H1 (cell line): ENCODE measurements around the gene CEACAM16. TPM values are rescaled to one million over a fixed set of nuclear protein-coding genes. Genes with fewer than 3 reads are reported as not detected.

ENCODE experiments used
- CHD7 ChIP-seq: fragments of 300-600 bp; sonication (generic); IDR thresholded peaks from 2 replicates; pipeline ENCODE4 v1.7.1; 2012; ENCODE audit warnings: low read length, moderate library complexity, mild to moderate bottlenecking, inconsistent platforms; ENCODE audit not compliant: insufficient replicate concordance
- CTCF ChIP-seq, 3 experiments: IDR thresholded peaks; 1 replicate in 2 of 3; 2 replicates in 1 of 3; pipeline versions ENCODE4 v1.5.1 to v1.6.1; 2011; ENCODE audit warnings: low read length in 3 of 3, mild to moderate bottlenecking in 3 of 3, inconsistent platforms in 2 of 3, low read depth in 1 of 3, moderate library complexity in 1 of 3; ENCODE audit not compliant: insufficient read depth in 1 of 3; ENCODE audit errors: control extremely low read depth in 1 of 3
- JUND ChIP-seq: IDR thresholded peaks from 2 replicates; pipeline ENCODE4 v1.6.1; 2011; ENCODE audit warnings: mild to moderate bottlenecking, improper control_type of control experiment, low read length
- TCF12 ChIP-seq: IDR thresholded peaks from 2 replicates; pipeline ENCODE4 v1.6.1; 2011; ENCODE audit warnings: low read depth, mild to moderate bottlenecking, low read length
- USF2 ChIP-seq: IDR thresholded peaks from 2 replicates; pipeline ENCODE4 v1.6.1; 2011; ENCODE audit warnings: low read length, improper control_type of control experiment
- polyA plus RNA-seq, 7 experiments: library from polyadenylated mRNA; depleted of rRNA in 3 of 7; stranded (reverse) in 5 of 7; unstranded in 2 of 7; fragments of >200 nt in 5 of 7; fragments of 200-250 nt in 2 of 7; gene quantifications; 1 replicate in 5 of 7; 2 replicates in 1 of 7; 4 replicates in 1 of 7; pipeline versions ENCODE4 v1.2.1 to v1.2.3, GENCODE V29; 2011 to 2013; ENCODE audit warnings: missing spikeins in 2 of 7, mixed read lengths in 2 of 7
- total RNA-seq: library from RNA; stranded (reverse); fragmentation: NEBNext Ultra II Directional; extraction: Animal tissue kit (Norgen Biotek cat#: 25700); gene quantifications from 2 replicates; pipeline ENCODE4 v1.2.1, GENCODE V29; 2021

Gene CEACAM16
- total and polyA plus RNA-seq, 2 of the 8 experiments (the other 6 are each of a cell fraction or from before 2014, with no cell fraction given): not detected

GRCh38 chr19:44653977-44654774 is 44.8 kb upstream of the CEACAM16 start (continued):
- TF ChIP-seq CHD7 (no peak), JUND (no peak), TCF12 (0 out of 2 replicates have a peak, but pooled peaks have one; percentile 45), USF2 (peak; percentile 16; the same call in 1 of the 2 replicates), CTCF (IDR thresholded peaks at IDR 0.05; ENCODE audit: control extremely low read depth in 1 of 3, insufficient read depth in 1 of 3, low read depth in 1 of 3, low read length in 3 of 3) (peak; percentile 71 to 82 (median 75))
